Neuron (in vitro differentiated cells): Measurements from ENCODE around the gene RPL15.
"Not testable (repeated sequence)": the region's sequence is repeated elsewhere in the genome, so short reads cannot be mapped to it uniquely, and the experiment has no call there.

Experiments used
- H2AFZ ChIP-seq: one replicate; pipeline ENCODE4 v1.6.1; 2013; ENCODE audit warnings: low read depth, mild to moderate bottlenecking, inconsistent platforms, low read length, moderate library complexity
- H3K27me3 ChIP-seq: one replicate; pipeline ENCODE4 v1.6.1; 2013; ENCODE audit warnings: low read length; ENCODE audit not compliant: insufficient read depth
- H3K36me3 ChIP-seq: one replicate; pipeline ENCODE4 v1.6.1; 2013; ENCODE audit warnings: low read length; ENCODE audit not compliant: insufficient read depth
- H3K4me1 ChIP-seq: one replicate; pipeline ENCODE4 v1.6.1; 2013; ENCODE audit warnings: low read length; ENCODE audit not compliant: insufficient read depth
- H3K4me3 ChIP-seq: 2 replicates; pipeline ENCODE4 v1.5.1; 2013; ENCODE audit warnings: mild to moderate bottlenecking, low read length, moderate library complexity
- H3K9me3 ChIP-seq: one replicate; pipeline ENCODE4 v1.6.1; 2013; ENCODE audit warnings: low read length

Gene RPL15

DNA sequence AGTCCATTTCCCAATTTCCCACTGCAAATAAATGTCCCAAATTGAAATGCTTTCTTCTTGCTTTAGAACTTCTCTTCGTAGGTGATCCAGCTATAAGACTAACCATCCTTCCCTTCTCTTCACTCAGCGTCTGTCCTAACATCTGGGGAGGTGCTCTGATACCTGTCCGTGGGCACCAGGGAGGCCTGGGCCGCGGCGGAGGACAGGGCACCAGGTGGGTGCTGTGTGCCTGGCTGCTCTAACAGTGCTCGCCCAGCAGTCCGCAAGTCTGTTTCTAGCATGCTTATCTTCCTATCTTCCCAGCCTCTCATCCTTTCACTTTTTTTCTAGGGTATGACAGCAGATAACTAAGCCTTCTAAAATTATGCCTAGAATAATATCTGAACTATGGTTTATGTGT is 37.4 kb upstream of the RPL15 start:
- Histone ChIP-seq H3K4me1 (no peaks in the 10 kb centered on the region), H3K9me3 (peaks cover 11% of the 10 kb centered on the region), H2AFZ (no peak overlapping the region), H3K4me3 (no peak overlapping the region), H3K27me3 (no peaks in the 10 kb centered on the region), H3K36me3 (no peaks in the 10 kb centered on the region)

DNA sequence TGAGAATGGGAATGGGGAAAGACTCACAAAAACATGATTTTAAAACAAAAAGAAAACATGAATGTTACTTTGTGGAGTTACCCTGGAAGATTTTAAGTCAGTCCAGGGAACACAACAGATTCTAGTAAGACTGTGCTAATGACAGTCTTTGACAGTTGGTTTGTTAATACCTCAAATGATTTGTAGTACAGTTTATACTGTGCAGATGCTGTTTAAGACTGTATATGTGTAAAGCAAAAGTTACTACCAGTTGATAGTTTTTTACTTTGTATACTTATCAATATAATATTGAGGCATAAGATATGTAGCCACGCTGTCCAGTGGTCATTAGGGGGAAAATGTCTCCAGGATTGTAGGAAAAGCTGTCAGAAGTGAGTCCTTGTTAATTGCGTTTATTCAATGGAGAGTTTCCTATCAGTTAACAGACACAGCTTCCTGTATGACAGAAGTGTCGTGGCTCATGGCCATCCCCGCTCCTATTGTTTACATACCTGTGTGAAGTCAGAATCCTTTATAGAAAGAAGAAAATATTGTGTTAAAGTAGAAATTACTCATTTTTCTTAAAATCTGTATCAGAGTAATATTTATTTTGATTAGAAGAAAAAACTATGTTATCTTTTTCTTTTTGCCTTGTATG is 36.1 kb upstream of the RPL15 start:
- no peaks in the 10 kb centered on the region for H3K27me3 ChIP-seq
- H3K4me3 ChIP-seq = no peak overlapping the region
- no peaks in the 10 kb centered on the region for H3K4me1 ChIP-seq
- no peaks in the 10 kb centered on the region for H3K36me3 ChIP-seq
- peaks cover 11% of the 10 kb centered on the region for H3K9me3 ChIP-seq
- no peak overlapping the region for H2AFZ ChIP-seq

DNA sequence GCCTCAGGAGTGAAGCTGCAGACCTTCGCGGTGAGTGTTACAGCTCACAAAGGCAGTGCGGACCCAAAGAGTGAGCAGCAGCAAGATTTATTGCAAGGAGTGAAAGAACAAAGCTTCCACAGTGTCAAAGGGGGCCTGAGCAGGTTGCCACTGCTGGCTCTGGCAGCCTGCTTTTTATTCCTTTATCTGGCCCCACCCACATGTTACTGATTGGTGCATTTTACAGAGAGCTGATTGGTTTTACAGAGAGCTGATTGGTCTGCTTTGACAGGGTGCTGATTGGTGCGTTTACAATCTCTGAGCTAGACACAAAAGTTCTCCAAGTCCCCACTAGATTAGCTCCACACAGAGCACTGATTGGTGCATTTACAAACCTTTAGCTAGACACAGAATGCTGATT is 34.9 kb upstream of the RPL15 start:
- H3K9me3 ChIP-seq = peaks cover 11% of the 10 kb centered on the region
- not testable (repeated sequence) for H3K36me3 ChIP-seq, H3K4me3 ChIP-seq, H2AFZ ChIP-seq, H3K27me3 ChIP-seq, H3K4me1 ChIP-seq

DNA sequence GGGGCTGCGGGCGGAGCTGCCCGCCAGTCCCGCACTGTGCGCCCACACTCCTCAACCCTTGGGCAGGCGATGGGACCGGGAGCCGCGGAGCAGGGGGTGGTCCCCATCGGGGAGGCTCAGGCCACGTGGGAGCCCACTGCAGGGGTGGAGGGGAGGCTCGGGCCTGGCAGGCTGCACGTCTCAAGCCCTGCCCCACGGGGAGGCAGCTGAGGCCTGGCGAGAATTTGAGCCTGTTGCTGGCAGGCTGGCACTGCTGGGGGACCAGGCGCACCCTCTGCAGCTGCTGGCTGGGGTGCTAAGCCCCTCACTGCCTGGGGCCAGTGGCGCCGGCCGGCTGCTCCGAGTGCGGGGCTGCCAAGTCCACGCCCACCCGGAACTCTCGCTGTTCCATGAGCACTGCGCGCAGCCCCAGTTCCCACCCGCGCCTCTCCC is 34.4 kb upstream of the RPL15 start:
- H3K27me3 ChIP-seq = no peaks in the 10 kb centered on the region
- H3K4me3 ChIP-seq = no peak overlapping the region
- peaks cover 11% of the 10 kb centered on the region for H3K9me3 ChIP-seq
- H3K4me1 ChIP-seq = no peaks in the 10 kb centered on the region
- no peaks in the 10 kb centered on the region for H3K36me3 ChIP-seq
- H2AFZ ChIP-seq = no peak overlapping the region

DNA sequence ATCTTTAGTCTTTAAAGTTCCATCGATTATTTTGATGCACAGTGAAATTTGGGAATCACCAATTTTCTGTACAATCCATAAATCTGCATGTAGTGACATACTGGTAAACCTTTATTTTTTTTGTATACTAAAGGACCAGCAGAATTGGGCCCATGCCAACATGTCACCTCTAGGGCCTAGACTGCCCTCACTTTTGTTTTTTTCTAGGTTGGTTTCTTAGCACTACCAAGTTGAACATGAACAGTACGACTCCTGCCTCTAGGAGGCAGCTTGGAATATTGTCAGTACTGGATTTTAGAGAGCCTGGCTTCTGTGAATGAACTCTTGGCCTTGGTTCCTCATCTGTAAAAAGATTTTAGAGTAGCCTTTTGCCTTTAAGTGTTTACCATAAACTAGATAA is 32.5 kb upstream of the RPL15 start:
- peaks cover 4% of the 10 kb centered on the region for H3K36me3 ChIP-seq
- H2AFZ ChIP-seq = no peak overlapping the region
- H3K4me3 ChIP-seq = no peak overlapping the region
- H3K27me3 ChIP-seq = no peaks in the 10 kb centered on the region
- H3K9me3 ChIP-seq = peaks cover 5% of the 10 kb centered on the region
- no peaks in the 10 kb centered on the region for H3K4me1 ChIP-seq

DNA sequence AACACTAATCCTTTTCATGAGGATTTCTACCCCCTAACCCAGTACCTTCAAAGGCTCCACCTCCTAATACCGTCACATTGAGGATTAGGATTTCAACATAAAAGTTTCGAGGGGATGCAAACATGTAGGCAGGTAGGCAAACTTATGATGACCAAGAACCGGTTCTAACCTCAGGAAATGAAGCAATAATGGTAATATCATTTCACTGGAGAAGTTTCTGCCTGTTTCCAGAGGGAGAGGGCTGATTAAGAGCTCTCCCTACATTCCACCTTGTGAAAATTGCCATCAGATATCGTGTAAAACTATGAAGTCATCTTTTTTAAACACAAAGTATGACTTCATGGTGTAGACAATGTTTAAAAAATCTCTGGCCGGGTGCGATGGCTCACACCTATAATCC is 31.7 kb upstream of the RPL15 start:
- no peak overlapping the region for H2AFZ ChIP-seq
- peaks cover 5% of the 10 kb centered on the region for H3K9me3 ChIP-seq
- H3K4me3 ChIP-seq = no peak overlapping the region
- no peaks in the 10 kb centered on the region for H3K27me3 ChIP-seq
- H3K4me1 ChIP-seq = peaks cover 4% of the 10 kb centered on the region
- peaks cover 7% of the 10 kb centered on the region for H3K36me3 ChIP-seq

DNA sequence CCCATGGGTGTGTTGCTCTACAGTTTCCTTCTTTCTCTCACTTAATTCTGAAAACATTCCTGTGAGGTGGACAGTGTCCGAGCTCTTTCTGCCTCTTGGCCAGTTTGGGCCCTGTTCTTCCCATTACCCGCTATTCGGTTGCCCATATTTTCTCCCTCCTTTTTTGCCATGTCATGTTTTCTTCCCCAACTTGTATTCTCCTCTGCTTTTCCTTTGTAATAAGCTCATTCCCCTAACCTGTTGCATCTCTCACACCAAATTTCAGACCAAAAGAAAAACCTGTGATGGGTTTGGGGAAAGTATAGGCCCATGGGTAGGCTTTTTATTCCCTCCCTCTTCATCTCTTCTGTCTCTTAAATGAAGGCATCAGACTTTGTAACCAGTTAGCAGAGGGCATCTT is 30.6 kb upstream of the RPL15 start:
- no peak overlapping the region for H3K4me3 ChIP-seq
- peaks cover 6% of the 10 kb centered on the region for H3K4me1 ChIP-seq
- H3K36me3 ChIP-seq = peaks cover 17% of the 10 kb centered on the region
- H2AFZ ChIP-seq = no peak overlapping the region
- H3K27me3 ChIP-seq = no peaks in the 10 kb centered on the region
- peaks cover 5% of the 10 kb centered on the region for H3K9me3 ChIP-seq

DNA sequence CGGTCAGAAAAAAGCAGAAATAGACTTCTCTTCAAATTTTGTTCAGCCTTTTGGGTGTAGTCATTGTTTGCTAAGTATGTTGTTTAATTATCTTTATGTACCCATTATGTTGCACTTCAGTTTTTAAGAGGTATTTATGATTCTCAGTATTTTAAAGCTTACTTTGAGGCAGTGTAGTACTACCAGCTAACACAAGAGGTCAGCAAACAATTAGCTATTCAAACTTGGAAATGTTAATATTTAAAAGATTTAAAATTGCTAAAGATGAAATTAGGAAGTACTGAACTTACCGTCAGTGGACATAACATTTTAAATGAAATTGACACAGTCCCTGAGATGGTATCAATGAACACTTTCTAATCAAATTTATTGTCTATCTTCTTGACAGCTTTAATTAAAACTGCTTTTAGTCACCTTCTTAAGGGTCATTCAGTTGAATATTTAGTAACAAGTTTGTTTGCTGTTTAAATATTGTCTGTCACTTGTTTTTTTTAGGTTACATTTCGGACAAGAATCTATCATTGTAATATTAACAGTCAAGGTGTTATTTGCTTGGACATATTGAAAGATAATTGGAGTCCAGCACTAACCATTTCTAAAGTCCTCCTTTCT is 28.2 kb upstream of the RPL15 start:
- Histone ChIP-seq H3K4me1 (peaks cover 6% of the 10 kb centered on the region), H2AFZ (no peak overlapping the region), H3K4me3 (no peak overlapping the region), H3K27me3 (no peaks in the 10 kb centered on the region), H3K9me3 (no peaks in the 10 kb centered on the region), H3K36me3 (peaks cover 29% of the 10 kb centered on the region)

DNA sequence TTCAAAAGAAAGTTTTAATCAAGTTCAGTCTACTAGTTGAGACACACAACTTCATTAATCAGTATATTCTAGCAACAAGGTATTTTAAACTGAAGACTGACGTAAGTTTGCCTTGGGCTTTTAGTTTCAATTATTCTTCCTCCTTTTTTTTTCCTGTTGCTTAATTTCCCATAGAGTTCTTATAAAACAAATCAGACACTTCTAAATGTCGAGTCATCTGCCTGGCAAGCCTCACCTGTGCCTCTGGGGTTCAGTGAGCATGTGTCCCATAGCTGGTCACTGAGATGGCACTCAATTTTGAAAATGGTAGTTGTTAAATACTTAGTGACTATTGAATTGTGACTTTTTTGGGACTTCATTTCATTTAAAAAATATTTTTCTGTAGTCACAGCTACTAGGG is 27.5 kb upstream of the RPL15 start:
- Histone ChIP-seq H3K36me3 (peaks cover 32% of the 10 kb centered on the region), H2AFZ (no peak overlapping the region), H3K27me3 (no peaks in the 10 kb centered on the region), H3K4me1 (peaks cover 6% of the 10 kb centered on the region), H3K9me3 (no peaks in the 10 kb centered on the region), H3K4me3 (no peak overlapping the region)

DNA sequence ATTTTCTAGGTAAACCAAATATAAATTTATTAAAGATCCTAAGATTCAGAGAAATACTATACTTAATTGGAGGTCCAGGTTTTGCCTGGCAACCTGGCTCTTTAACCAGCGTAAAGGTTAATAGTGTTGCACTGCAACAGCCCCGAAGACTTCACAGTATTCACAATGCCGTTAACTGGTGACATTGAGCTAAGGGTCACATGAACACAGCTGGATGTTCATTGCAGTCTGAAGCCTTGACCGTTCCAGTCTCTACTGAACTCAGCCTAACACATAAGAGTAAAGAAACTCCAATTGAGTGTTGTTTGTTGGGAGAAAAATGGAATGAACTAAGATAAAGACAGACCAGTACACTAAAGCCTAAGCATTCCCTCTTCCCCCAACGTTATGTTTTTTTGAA is 27.0 kb upstream of the RPL15 start:
- Histone ChIP-seq H3K27me3 (no peaks in the 10 kb centered on the region), H3K4me1 (peaks cover 6% of the 10 kb centered on the region), H3K36me3 (peaks cover 32% of the 10 kb centered on the region), H2AFZ (no peak overlapping the region), H3K9me3 (no peaks in the 10 kb centered on the region), H3K4me3 (no peak overlapping the region)

DNA sequence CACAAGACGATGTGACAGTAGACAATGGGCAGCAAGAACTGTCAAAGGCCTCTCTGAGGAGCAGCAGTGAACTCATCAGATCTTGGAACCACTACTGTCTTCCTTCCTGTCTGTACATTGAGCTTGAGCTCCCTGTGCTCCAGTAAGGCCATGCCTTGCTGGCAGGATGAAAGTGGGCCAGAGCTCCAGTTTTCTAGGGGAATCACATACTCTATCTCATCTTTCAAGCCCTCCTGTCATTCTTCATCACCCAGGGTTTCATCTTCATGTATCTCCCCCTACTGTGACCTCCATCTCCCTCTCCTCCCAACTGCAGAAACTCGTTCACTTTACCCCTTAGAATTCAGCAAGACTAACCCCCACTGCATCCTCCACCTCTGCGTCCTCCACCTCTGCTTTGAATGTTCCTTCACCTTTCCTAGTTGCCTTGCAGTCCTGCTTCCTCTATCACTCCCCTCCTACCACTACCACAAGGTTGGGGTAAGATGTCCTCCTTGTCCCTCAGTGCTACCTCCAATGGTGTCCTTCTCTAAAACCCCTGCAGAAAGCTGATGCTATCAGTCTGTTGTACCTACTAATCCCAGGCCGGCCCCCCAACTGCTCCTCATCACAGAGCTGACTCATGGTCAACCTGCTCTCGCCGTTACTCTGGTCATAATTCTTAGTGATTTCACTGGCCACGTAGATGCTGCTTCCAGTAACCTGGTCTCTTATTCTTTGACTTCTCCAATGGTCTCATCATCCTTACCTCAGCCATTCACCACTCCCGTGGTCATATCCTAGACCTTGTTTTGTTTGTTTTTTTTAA is 22.5 kb upstream of the RPL15 start:
- Histone ChIP-seq H3K4me1 (peaks cover 6% of the 10 kb centered on the region), H2AFZ (no peak overlapping the region), H3K9me3 (peaks cover 13% of the 10 kb centered on the region), H3K27me3 (no peaks in the 10 kb centered on the region), H3K36me3 (peaks cover 52% of the 10 kb centered on the region), H3K4me3 (no peak overlapping the region)

DNA sequence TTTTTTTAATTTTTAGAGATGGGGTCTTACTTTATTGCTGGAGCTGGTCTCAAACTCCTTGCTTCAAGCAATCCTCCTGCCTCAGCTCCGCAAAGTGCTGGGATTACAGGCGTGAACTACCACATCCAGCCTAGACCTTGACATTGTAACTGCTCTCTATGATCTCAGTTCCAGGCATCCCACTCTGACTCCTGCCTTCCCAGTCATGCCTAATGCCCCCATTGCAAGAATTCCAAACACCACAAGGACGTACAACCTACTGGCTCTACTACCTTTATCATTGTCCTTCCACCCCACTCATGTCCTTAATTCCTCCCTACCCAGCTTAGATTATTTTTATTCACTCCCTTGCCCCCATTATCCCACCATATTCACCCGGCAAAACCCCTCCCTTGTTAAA is 21.8 kb upstream of the RPL15 start:
- peaks cover 17% of the 10 kb centered on the region for H3K9me3 ChIP-seq
- no peak overlapping the region for H2AFZ ChIP-seq
- no peak overlapping the region for H3K4me3 ChIP-seq
- peaks cover 3% of the 10 kb centered on the region for H3K4me1 ChIP-seq
- H3K27me3 ChIP-seq = no peaks in the 10 kb centered on the region
- peaks cover 57% of the 10 kb centered on the region for H3K36me3 ChIP-seq

DNA sequence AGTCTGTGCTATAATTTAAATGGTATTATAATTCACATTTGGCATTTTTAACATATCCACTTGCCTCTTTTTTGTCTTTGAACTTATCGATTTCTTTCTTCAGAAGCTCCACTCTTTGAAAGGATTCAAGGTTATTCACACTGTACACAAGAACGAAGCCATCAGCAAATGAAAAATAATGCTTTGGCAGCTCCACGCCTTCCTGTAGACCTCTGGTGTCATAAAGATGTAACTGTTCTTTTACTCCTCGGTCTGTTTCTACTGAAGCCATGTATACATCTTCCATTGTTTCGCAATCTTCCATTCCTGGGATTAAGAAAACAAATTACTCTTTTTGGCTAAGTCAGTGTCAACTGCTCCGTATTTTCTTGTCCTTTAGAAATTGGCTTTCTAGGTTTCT is 16.2 kb upstream of the RPL15 start:
- H3K4me3 ChIP-seq = no peak overlapping the region
- no peaks in the 10 kb centered on the region for H3K4me1 ChIP-seq
- peaks cover 46% of the 10 kb centered on the region for H3K36me3 ChIP-seq
- no peaks in the 10 kb centered on the region for H3K27me3 ChIP-seq
- no peak overlapping the region for H2AFZ ChIP-seq
- H3K9me3 ChIP-seq = peaks cover 22% of the 10 kb centered on the region
